Thymus (tissue), 11 donors: ENCODE results near the gene EEFSEC. TPM values are rescaled to one million over a fixed set of nuclear protein-coding genes. Genes with fewer than 3 reads are reported as not detected.
A peak's percentile ranks its signal among the peaks of the same experiment; 100 is the strongest.

Experiments used
- DNase-seq, 9 donors: peaks; one replicate each; pipeline ENCODE4 v3.0.0-alpha.2; 2013; ENCODE audit warnings: low spot score in 9 of 9, low read depth in 6 of 9, missing footprints in 1 of 9
- H3K27ac ChIP-seq, 2 donors: one replicate each; pipeline ENCODE4 v1.5.1; 2013; ENCODE audit warnings: control low read depth in 1 of 2, low read depth in 1 of 2, low read length in 1 of 2, mild to moderate bottlenecking in 1 of 2, moderate library complexity in 1 of 2
- H3K27me3 ChIP-seq, 2 donors: one replicate each; pipeline ENCODE4 v1.5.1; 2013; ENCODE audit warnings: low read length in 1 of 2; ENCODE audit not compliant: control insufficient read depth in 2 of 2, insufficient read depth in 1 of 2
- H3K36me3 ChIP-seq, 2 donors: one replicate each; pipeline ENCODE4 v1.5.1; 2013; ENCODE audit warnings: low read length in 1 of 2, mild to moderate bottlenecking in 1 of 2, moderate library complexity in 1 of 2; ENCODE audit not compliant: control insufficient read depth in 2 of 2, insufficient read depth in 2 of 2
- H3K4me1 ChIP-seq, 2 donors: one replicate each; pipeline ENCODE4 v1.5.1; 2013; ENCODE audit warnings: low read length in 2 of 2; ENCODE audit not compliant: control insufficient read depth in 2 of 2, insufficient read depth in 2 of 2
- H3K4me3 ChIP-seq, 2 donors: one replicate each; pipeline ENCODE4 v1.5.1; 2013; ENCODE audit warnings: low read length in 2 of 2, control low read depth in 1 of 2, mild to moderate bottlenecking in 1 of 2
- H3K9me3 ChIP-seq, 2 donors: one replicate each; pipeline ENCODE4 v1.5.1; 2013; ENCODE audit warnings: low read length in 1 of 2, mild to moderate bottlenecking in 1 of 2; ENCODE audit not compliant: control insufficient read depth in 2 of 2, insufficient read depth in 1 of 2
- WGBS: extraction: QIAGEN DNeasy Blood & Tissue Kit; methylation state at CpG from one replicate; pipeline ENCODE4 v1.1.7; 2013; 5-methylcytosine and 5-hydroxymethylcytosine counted together
- polyA plus RNA-seq: library from polyadenylated mRNA; stranded (reverse); fragments of 200-250 nt; gene quantifications from one replicate; pipeline ENCODE4 v1.2.3, GENCODE V29; 2013
- total RNA-seq: library from RNA; stranded (reverse); fragments of 120-200 nt; gene quantifications from one replicate; pipeline ENCODE4 v1.2.4, GENCODE V29; 2013
- donor health status: healthy.

EEFSEC gene
- total and polyA plus RNA-seq, 2 donors = 6.5 to 13.1 TPM

GRCh38 chr3:128306481-128306880 is 153.2 kb downstream of the EEFSEC start:
- Histone ChIP-seq H3K4me3 (no peak overlapping the region), H3K27me3 (no peaks in the 10 kb centered on the region), H3K4me1 (peaks cover 12 to 34% of the 10 kb centered on the region in 2 donors), H3K9me3 (peaks cover 0 to 3% of the 10 kb centered on the region in 2 donors), H3K27ac (no peak overlapping the region), H3K36me3 (no peaks in the 10 kb centered on the region)
- 99% methylated on average over 2 of the region's 2 CpGs for whole genome bisulfite sequencing
- no peak for DNase-seq

DNA sequence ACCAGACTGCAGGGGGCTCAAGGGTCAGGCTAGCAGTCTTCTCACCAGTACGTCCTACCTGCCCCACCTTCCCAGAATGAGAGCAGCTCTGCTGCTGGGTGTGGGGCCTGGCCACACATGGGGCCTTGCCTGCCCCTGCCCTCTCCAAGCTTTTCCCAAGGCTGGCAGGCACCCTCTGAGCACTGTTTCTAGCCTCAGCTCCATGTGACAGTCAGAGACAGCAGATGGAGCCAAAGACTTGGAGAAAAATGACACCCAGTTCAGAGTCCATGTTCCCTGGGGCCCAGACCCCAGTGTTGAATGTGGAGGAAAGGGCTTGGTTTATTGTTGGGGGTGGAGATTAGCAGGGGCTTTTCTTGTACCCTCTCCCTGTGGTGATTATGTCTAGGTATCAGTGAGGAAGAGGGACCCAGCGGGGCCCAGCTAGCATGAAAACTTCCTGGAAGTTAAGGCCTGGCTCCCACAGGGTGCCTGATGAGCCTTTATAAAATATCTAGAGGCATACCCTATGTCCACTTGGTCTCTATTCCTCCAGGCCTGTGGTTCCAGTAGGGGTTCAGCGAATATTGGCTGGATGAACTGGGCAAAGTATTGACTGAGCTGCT is 153.8 kb downstream of the EEFSEC start:
- peak in 1 of 9 donors; percentile 63 for DNase-seq

GRCh38 chr3:128307781-128308469 is 154.6 kb downstream of the EEFSEC start:
- Histone ChIP-seq H3K27me3 (no peaks in the 10 kb centered on the region), H3K9me3 (peaks cover 0 to 3% of the 10 kb centered on the region in 2 donors), H3K36me3 (no peaks in the 10 kb centered on the region), H3K4me1 (peaks cover 15 to 43% of the 10 kb centered on the region in 2 donors), H3K4me3 (no peak overlapping the region), H3K27ac (no peak overlapping the region)
- WGBS = 97% methylated on average over 6 of the region's 6 CpGs
- no peak for DNase-seq

More for the DNA sequence above, 153.8 kb downstream of the EEFSEC start:
- Histone ChIP-seq H3K27ac (no peak overlapping the region), H3K27me3 (no peaks in the 10 kb centered on the region), H3K36me3 (no peaks in the 10 kb centered on the region), H3K4me1 (peaks cover 12 to 35% of the 10 kb centered on the region in 2 donors), H3K4me3 (no peak overlapping the region), H3K9me3 (peaks cover 0 to 3% of the 10 kb centered on the region in 2 donors)
- WGBS = 98% methylated on average over 3 of the region's 3 CpGs

GRCh38 chr3:128309026-128309425 is 155.7 kb downstream of the EEFSEC start:
- DNase-seq = no peak
- WGBS = 96% methylated on average over 8 of the region's 8 CpGs
- Histone ChIP-seq H3K4me3 (no peak overlapping the region), H3K27me3 (no peaks in the 10 kb centered on the region), H3K27ac (no peak overlapping the region), H3K9me3 (peaks cover 0 to 3% of the 10 kb centered on the region in 2 donors), H3K4me1 (peaks cover 25 to 54% of the 10 kb centered on the region in 2 donors), H3K36me3 (no peaks in the 10 kb centered on the region)

DNA sequence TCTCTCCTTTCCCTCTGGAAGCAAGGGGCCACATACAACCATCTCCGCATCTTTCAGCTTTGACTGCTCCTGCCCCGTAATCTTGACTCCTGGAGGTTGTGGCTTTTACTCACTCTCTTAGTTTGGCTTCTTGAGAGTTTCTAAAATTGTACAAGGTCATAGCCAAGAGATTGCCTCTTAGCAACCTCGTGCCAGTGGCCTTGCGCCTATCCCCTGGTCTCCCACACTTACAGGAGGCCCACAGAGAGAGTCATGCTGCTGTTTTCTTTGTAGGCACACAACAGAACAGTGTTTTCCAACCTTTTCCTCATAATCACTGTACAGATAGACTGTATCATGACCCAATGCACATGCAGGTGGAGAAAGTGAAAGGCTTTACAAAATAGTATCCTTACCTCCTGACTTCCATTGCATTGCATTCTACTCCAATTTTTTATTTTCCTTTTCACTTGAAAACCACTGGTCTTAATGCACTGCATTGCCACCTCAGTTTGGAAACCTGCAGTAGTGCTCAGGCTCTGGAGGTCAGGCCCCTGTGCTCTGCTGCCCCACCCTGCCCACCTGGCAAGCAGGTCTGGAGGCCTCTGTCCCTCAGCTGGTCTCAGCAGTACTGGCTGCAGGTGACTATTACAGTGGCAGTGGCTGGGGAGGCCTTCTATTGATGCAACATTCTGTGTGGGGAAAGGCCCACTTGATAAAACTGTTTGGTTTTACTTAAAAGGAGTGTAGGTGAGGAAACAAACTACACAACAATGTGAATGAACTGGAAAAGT is 157.2 kb downstream of the EEFSEC start:
- no peak overlapping the region for H3K27ac ChIP-seq
- H3K4me3 ChIP-seq = no peak overlapping the region
- WGBS = 85% methylated on average over 4 of the region's 4 CpGs
- no peak for DNase-seq
- H3K4me1 ChIP-seq = peaks cover 35 to 68% of the 10 kb centered on the region in 2 donors
- H3K36me3 ChIP-seq = no peaks in the 10 kb centered on the region
- H3K27me3 ChIP-seq = no peaks in the 10 kb centered on the region
- peaks cover 0 to 3% of the 10 kb centered on the region in 2 donors for H3K9me3 ChIP-seq

- no peak overlapping the region for H3K4me3 ChIP-seq
- H3K27ac ChIP-seq = no peak overlapping the region
- 88% methylated on average over 5 of the region's 5 CpGs for WGBS
These were observed 158.2 kb downstream of the EEFSEC start for GRCh38 chr3:128311441-128311844.

DNA sequence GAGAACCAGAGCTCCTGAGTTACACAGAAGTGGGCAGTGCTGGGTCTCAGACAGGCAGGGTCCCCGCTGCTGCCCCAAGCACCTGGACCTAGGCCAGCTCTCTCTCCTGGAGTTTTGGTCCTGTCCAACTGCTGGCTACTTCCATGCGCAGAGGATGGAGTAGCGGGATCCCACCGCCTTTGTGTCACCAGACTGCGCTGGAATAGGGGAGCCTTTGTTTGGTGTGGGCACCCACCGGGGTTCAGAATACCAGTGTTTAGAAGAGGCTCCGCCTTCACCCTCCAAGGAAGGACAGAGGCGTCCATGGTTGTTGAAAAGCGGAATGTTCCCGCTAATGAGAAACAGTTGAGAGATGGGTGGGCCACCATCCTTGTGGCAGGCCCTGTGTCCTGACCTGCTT is 159.0 kb downstream of the EEFSEC start:
- Histone ChIP-seq H3K27me3 (no peaks in the 10 kb centered on the region), H3K9me3 (peaks cover 0 to 3% of the 10 kb centered on the region in 2 donors), H3K4me1 (peaks cover 39 to 83% of the 10 kb centered on the region in 2 donors), H3K27ac (no peak overlapping the region), H3K36me3 (no peaks in the 10 kb centered on the region), H3K4me3 (no peak overlapping the region)
- 99% methylated on average over 10 of the region's 10 CpGs for WGBS
- DNase-seq = no peak

More at GRCh38 chr3:128311441-128311844, 158.2 kb downstream of the EEFSEC start:
- DNase-seq = no peak
- H3K36me3 ChIP-seq = no peaks in the 10 kb centered on the region
- peaks cover 0 to 3% of the 10 kb centered on the region in 2 donors for H3K9me3 ChIP-seq
- no peaks in the 10 kb centered on the region for H3K27me3 ChIP-seq
- H3K4me1 ChIP-seq = peaks cover 35 to 76% of the 10 kb centered on the region in 2 donors

DNA sequence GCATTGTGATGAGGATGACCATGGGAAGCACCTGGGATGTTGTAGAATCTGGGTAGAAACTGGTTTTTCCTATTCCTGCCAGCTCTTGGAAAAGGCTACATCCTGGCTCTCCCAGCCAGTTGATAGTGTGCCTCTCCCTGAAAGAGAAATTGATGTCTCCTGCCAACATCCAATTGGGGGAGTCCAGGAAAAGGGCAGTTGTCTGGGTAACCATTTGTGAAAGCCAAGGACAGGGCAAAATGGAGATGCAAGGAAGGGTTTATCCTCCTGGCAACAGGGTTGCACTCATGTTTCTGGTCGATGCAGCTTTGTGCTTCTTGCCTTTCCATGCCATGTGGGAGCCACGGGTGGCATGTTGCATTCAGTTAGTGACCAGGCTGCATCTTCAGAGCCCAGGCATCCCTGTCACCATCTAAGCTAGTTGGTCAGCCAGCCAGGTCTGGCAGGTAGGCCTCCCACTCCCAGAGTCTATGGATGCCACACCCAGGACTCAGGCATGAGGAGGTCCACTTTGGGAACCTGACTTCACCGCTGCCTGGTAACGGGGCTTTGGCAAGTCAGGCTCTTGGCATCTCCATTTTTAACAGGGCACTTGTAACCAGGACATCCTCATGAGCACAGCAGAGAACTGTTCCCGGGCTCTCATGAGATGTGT is 159.9 kb downstream of the EEFSEC start:
- WGBS = 98% methylated on average over 5 of the region's 5 CpGs

More for the DNA sequence above, 159.9 kb downstream of the EEFSEC start:
- H3K27me3 ChIP-seq = no peaks in the 10 kb centered on the region
- H3K27ac ChIP-seq = peak overlapping the region in 1 of 2 donors; percentile 71
- H3K36me3 ChIP-seq = no peaks in the 10 kb centered on the region
- peaks cover 46 to 84% of the 10 kb centered on the region in 2 donors for H3K4me1 ChIP-seq
- H3K4me3 ChIP-seq = no peak overlapping the region
- DNase-seq = no peak
- peaks cover 0 to 3% of the 10 kb centered on the region in 2 donors for H3K9me3 ChIP-seq
